NCI-H748 treated with DMSO at 0.1 percent for 48 hours (cell line): ENCODE results near the gene IL2RA.

Source experiments
- DNase-seq: peaks from one replicate; lab custom pipeline; 2025; lab: John Stamatoyannopoulos, UW

IL2RA gene

GRCh38 chr10:6038071-6038631 is 24.0 kb downstream of the IL2RA start:
- no peak for DNase-seq

- no peak for DNase-seq
Measured at GRCh38 chr10:6037422-6037821, 24.7 kb downstream of the IL2RA start.

GRCh38 chr10:6036861-6037321 is 25.3 kb downstream of the IL2RA start:
- no peak for DNase-seq

DNA sequence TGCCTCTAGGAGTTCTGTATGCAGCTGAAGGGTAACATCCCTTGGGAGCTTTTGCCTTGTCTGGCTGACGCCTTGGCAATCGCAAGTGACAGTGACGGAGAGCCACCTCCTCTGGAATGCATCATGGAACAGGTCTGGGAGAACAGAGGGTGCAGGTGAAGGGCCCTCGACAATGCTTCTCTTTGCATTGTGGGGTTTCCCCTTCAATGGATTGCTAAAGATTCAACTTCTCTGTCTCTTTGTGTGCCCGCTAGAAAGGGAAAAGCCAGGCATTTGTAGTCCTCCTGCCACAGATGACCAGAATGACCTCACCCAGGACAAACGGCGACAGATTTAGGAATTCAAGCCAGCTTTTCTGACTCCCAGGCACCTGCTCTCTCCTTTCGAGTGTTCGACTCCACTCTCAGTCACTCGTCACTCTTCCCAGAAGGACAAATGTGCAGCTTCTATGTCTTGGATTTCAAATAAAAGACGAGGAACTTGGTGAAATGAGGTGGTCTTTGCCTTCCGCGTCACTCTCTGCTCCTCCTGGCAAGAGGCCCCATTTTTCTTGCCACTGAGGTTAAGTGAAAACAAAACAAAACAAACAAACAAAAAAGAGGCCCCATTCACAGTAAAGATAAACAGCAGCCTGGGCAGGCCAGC is 26.1 kb downstream of the IL2RA start:
- DNase-seq = no peak

GRCh38 chr10:6035101-6035834 is 26.9 kb downstream of the IL2RA start:
- DNase-seq = no peak

DNA sequence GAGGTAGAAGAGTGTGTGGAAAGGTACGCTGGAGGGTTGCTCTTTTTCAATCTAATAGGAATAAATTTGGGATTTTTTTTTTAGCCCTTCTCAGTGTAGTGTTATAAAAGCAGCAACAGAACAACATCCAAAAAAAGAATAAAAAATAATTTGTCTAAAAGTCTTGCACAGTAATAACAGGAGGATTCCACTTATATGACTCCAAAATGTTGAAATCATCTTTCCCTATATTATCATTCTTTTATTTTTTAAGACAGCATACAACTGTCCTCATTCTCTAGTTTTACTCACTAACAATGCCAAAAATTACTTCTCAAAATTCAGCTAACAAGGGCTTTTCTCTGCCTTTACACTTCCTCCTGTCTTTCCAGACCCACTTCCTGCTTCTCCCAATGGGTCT is 27.8 kb downstream of the IL2RA start:
- no peak for DNase-seq

DNA sequence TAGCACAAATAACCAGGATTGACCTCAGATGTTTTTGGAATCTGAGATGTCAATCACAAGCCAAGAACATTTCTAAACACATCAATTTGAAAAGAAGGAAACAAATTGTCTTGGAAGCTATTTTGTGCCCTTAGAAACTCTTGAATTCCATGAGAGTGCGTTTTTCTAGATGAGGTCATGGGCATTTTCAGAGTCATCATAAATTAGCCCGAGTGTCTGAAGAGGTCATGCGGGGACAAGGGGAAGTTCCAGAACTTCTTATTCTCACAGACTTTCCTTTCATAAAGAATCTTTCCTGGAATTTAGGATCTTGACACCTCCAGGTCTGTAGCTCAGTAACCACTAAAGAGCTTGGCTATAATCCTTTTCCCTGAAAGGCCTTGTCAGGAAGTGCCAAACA is 28.2 kb downstream of the IL2RA start:
- no peak for DNase-seq

GRCh38 chr10:6030940-6031339 is 31.2 kb downstream of the IL2RA start:
- no peak for DNase-seq

GRCh38 chr10:6030217-6030616 is 31.9 kb downstream of the IL2RA start:
- DNase-seq = no peak

- no peak for DNase-seq
Measured at GRCh38 chr10:6027929-6028328, 34.2 kb downstream of the IL2RA start.

- no peak for DNase-seq
Measured at GRCh38 chr10:6025683-6026255, 36.4 kb downstream of the IL2RA start.

- DNase-seq = no peak
Measured at GRCh38 chr10:6024334-6024682, 37.9 kb downstream of the IL2RA start.

GRCh38 chr10:6023661-6024333 is 38.4 kb downstream of the IL2RA start:
- no peak for DNase-seq

- no peak for DNase-seq
Measured at GRCh38 chr10:6022660-6023059, 39.5 kb downstream of the IL2RA start.

DNA sequence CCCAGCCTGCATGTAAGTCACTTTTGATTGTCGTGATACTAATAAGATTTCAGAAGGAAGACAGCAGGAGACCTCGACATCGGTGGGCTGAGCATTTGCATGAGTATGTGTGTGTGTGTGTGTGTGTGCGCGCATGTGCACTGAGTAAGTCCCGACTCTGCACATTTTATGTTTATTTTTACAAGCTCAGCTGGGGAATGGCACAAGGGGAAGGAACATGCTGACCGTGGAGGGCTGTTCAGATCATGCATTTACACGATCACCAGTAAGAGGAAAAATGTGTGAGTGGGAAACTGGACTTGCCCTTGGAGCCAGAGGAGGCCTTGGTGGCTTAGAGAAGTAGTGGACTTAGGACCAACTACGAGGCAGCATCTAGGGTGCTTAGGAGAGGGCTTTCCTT is 41.3 kb downstream of the IL2RA start:
- DNase-seq = no peak

- DNase-seq = no peak
Measured at GRCh38 chr10:6019796-6020195, 42.4 kb downstream of the IL2RA start.

GRCh38 chr10:6019010-6019782 is 43.0 kb downstream of the IL2RA start:
- no peak for DNase-seq

DNA sequence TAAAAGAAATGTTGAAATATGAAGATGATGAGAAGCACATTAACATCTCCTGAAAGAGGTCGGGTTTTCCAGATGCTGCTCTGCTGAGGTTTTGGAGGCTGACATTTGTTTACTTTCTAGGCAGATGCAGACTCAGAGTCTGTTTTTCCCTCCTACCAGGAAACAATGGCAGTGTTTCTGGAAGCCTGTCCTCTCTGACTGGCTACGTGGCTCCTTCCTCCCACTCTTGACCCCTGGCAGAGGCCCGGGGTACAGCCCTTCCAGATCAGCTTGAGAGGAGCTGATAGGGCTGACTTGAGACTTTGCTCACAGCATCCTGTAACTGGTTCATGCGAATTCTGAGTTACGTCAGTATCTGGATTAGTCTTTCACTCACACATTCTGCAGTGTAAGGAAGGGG is 43.7 kb downstream of the IL2RA start:
- no peak for DNase-seq

GRCh38 chr10:6017781-6018354 is 44.3 kb downstream of the IL2RA start:
- no peak for DNase-seq

GRCh38 chr10:6014241-6014761 is 47.9 kb downstream of the IL2RA start:
- peak; percentile 20 for DNase-seq
